Hepatocyte (in vitro differentiated cells): ENCODE results near the gene NCKAP5L. TPM values are rescaled to one million over a fixed set of nuclear protein-coding genes. Genes with fewer than 3 reads are reported as not detected.

Experiments
- DNase-seq: peaks from one replicate; pipeline ENCODE4 v3.0.0-alpha.2; 2016; ENCODE audit warnings: low spot score
- H2AFZ ChIP-seq: fragments of 200-600 bp; sonication (generic); 2 replicates; pipeline ENCODE4 v1.6.0; 2016; ENCODE audit warnings: antibody characterized with exemption, mild to moderate bottlenecking
- H3K27ac ChIP-seq: fragments of 200-600 bp; sonication (generic); 2 replicates; pipeline ENCODE4 v1.5.1; 2016; ENCODE audit warnings: mild to moderate bottlenecking
- H3K27me3 ChIP-seq: fragments of 200-600 bp; sonication (generic); 2 replicates; pipeline ENCODE4 v1.6.1; 2016
- H3K36me3 ChIP-seq: fragments of 200-600 bp; sonication (generic); replicated peaks from 2 replicates; pipeline ENCODE4 v1.5.1; 2016; ENCODE audit warnings: low read depth; ENCODE audit not compliant: insufficient read depth
- H3K4me1 ChIP-seq: fragments of 200-600 bp; sonication (generic); 2 replicates; pipeline ENCODE4 v1.5.1; 2016; ENCODE audit warnings: mild to moderate bottlenecking, moderate library complexity; ENCODE audit not compliant: insufficient read depth
- H3K4me2 ChIP-seq: fragments of 200-600 bp; sonication (generic); 2 replicates; pipeline ENCODE4 v1.6.0; 2016
- H3K4me3 ChIP-seq: fragments of 200-600 bp; sonication (generic); 2 replicates; pipeline ENCODE4 v1.5.1; 2016; ENCODE audit warnings: mild to moderate bottlenecking
- H3K79me2 ChIP-seq: fragments of 200-600 bp; sonication (generic); 2 replicates; pipeline ENCODE4 v1.6.0; 2017; ENCODE audit warnings: mild to moderate bottlenecking
- H3K9me2 ChIP-seq: fragments of 200-600 bp; sonication (generic); replicated peaks from 2 replicates; pipeline ENCODE4 v1.6.0; 2017; ENCODE audit warnings: mild to moderate bottlenecking; ENCODE audit not compliant: insufficient read depth
- H3K9me3 ChIP-seq: fragments of 200-600 bp; sonication (generic); 2 replicates; pipeline ENCODE4 v1.5.1; 2016; ENCODE audit warnings: low read depth, mild to moderate bottlenecking
- H4K20me1 ChIP-seq: fragments of 200-600 bp; sonication (generic); 2 replicates; pipeline ENCODE4 v1.6.0; 2016; ENCODE audit warnings: mild to moderate bottlenecking; ENCODE audit not compliant: insufficient read depth, poor library complexity, severe bottlenecking
- EZH2 ChIP-seq: fragments of 200-600 bp; sonication (generic); IDR thresholded peaks from 2 replicates; pipeline ENCODE4 v1.6.1; 2016; ENCODE audit warnings: antibody characterized with exemption, mild to moderate bottlenecking, borderline replicate concordance
- EZH2phosphoT487 ChIP-seq: fragments of 200-600 bp; sonication (generic); IDR thresholded peaks from one replicate; pipeline ENCODE4 v1.6.1; 2018; ENCODE audit warnings: antibody characterized with exemption, mild to moderate bottlenecking, low read depth, moderate library complexity; ENCODE audit not compliant: unreplicated experiment, severe bottlenecking
- WGBS: methylation state at CpG from one replicate; pipeline ENCODE4 v1.1.6; 2016; ENCODE audit warnings: low lambda C conversion rate; ENCODE audit errors: missing lambda C conversion rate; 5-methylcytosine and 5-hydroxymethylcytosine counted together
- polyA plus RNA-seq: library from polyadenylated mRNA; unstranded; fragments of >200 nt; fragmentation: Nextera tagmentation; extraction: Ambion mirVana; gene quantifications from 2 replicates; pipeline ENCODE4 v1.2.1, GENCODE V29; 2016
- total RNA-seq: library from RNA; depleted of rRNA; stranded (reverse); fragments of >200 nt; gene quantifications from 2 replicates; pipeline ENCODE4 v1.2.3, GENCODE V29; 2014
- TF ChIP-seq, protein P1 (sequence below): fragments of 200-600 bp; sonication (generic); IDR thresholded peaks from 2 replicates; pipeline ENCODE4 v1.5.1; 2016; ENCODE audit warnings: antibody characterized with exemption, mild to moderate bottlenecking; ENCODE audit not compliant: poor library complexity

The NCKAP5L gene
- total RNA-seq: 13.1 and 14.5 TPM in 2 replicates
- polyA plus RNA-seq: 26.7 and 32.0 TPM in 2 replicates

GRCh38 chr12:49828133-49829091 lies at the start of gene NCKAP5L:
TSS of gene NCKAP5L (minus strand) at chr12:49828413. CDS start at chr12:49804044, 24,369 bp downstream.
- Histone ChIP-seq H3K9me3 (no peaks in the 10 kb centered on the region), H3K4me1 (peaks cover 23% of the 10 kb centered on the region), H3K4me2 (peak within 1 kb of the TSS; percentile 83), H3K9me2 (no peaks in the 10 kb centered on the region), H3K4me3 (peak within 1 kb of the TSS; percentile 84), H2AFZ (peak within 1 kb of the TSS; percentile 58), H3K79me2 (peaks cover 47% of the 10 kb centered on the region), H3K27me3 (no peaks in the 10 kb centered on the region), H3K27ac (peak within 1 kb of the TSS; percentile 92), H3K36me3 (no peaks in the 10 kb centered on the region), H4K20me1 (peaks cover 30% of the 10 kb centered on the region)
- 2% methylated on average over 32 of the region's 61 CpGs for WGBS
- TF ChIP-seq, protein P1, sequence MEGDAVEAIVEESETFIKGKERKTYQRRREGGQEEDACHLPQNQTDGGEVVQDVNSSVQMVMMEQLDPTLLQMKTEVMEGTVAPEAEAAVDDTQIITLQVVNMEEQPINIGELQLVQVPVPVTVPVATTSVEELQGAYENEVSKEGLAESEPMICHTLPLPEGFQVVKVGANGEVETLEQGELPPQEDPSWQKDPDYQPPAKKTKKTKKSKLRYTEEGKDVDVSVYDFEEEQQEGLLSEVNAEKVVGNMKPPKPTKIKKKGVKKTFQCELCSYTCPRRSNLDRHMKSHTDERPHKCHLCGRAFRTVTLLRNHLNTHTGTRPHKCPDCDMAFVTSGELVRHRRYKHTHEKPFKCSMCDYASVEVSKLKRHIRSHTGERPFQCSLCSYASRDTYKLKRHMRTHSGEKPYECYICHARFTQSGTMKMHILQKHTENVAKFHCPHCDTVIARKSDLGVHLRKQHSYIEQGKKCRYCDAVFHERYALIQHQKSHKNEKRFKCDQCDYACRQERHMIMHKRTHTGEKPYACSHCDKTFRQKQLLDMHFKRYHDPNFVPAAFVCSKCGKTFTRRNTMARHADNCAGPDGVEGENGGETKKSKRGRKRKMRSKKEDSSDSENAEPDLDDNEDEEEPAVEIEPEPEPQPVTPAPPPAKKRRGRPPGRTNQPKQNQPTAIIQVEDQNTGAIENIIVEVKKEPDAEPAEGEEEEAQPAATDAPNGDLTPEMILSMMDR: no peak
- no peak for TF ChIP-seq EZH2phosphoT487
- no peak for TF ChIP-seq EZH2
- peak; percentile 98 for DNase-seq

DNA sequence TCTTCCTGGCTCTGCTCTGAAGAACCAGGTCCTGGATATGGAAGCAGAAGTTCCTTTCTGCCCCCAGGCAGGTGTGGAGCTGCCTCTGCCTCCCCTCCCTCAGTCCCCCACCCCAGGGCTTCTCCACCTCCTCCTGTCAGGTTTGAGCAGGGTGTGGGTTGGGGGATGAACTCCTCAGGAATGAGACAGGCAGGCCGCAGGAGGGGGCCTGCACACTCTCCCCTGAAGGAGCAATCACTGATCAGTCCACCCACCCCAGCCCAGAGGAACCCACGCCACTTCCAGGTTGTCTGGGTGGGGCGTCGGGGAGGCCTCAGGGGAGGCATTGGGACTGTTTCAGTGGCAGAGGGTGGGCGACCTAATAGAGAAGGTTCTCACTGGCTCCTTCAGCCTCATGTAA lies 48.9 kb upstream of the NCKAP5L start:
- no peaks in the 10 kb centered on the region for H3K79me2 ChIP-seq
- H3K4me3 ChIP-seq: no peak overlapping the region
- no peak overlapping the region for H3K4me2 ChIP-seq
- H3K9me3 ChIP-seq: no peaks in the 10 kb centered on the region
- TF ChIP-seq EZH2phosphoT487: no peak
- no peak for TF ChIP-seq EZH2
- no peaks in the 10 kb centered on the region for H3K9me2 ChIP-seq
- DNase-seq: no peak
- 66% methylated on average over 5 of the region's 5 CpGs for WGBS
- no peak overlapping the region for H2AFZ ChIP-seq
- H3K27me3 ChIP-seq: no peaks in the 10 kb centered on the region
- H3K27ac ChIP-seq: no peak overlapping the region
- H3K36me3 ChIP-seq: no peaks in the 10 kb centered on the region
- H3K4me1 ChIP-seq: no peaks in the 10 kb centered on the region
- H4K20me1 ChIP-seq: no peaks in the 10 kb centered on the region

DNA sequence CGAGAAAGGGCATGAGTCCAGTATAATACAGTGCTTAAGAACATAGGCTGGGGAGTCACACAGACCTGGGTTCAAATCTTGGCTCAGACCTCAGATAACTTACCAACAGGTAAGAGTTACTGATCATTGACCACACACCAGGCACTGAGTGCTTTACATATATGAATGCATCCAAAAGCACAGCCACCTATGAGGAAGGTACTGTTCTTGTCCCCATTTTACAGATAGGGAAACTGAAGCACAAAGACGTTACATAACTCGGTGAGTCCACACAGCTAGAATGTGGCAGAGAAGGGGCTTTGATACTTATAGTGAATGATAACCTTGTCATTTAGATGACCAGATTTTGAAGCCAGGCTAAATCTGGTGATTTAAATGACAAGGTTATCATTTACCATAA lies 47.9 kb upstream of the NCKAP5L start:
- Histone ChIP-seq H2AFZ (no peak overlapping the region), H3K27ac (no peak overlapping the region), H3K9me2 (no peaks in the 10 kb centered on the region), H3K36me3 (no peaks in the 10 kb centered on the region), H3K4me1 (no peaks in the 10 kb centered on the region), H3K4me2 (no peak overlapping the region), H3K4me3 (no peak overlapping the region), H3K79me2 (no peaks in the 10 kb centered on the region), H3K27me3 (no peaks in the 10 kb centered on the region), H4K20me1 (no peaks in the 10 kb centered on the region), H3K9me3 (no peaks in the 10 kb centered on the region)
- no peak for DNase-seq
- TF ChIP-seq, protein P1: no peak
- TF ChIP-seq EZH2 (no peak), EZH2phosphoT487 (no peak)
- WGBS: 93% methylated on average over 3 of the region's 3 CpGs

- WGBS: 95% methylated on average over 9 of the region's 9 CpGs
- Histone ChIP-seq H3K9me3 (no peaks in the 10 kb centered on the region), H3K27me3 (no peaks in the 10 kb centered on the region), H3K4me2 (no peak overlapping the region), H4K20me1 (no peaks in the 10 kb centered on the region), H3K79me2 (no peaks in the 10 kb centered on the region), H3K36me3 (no peaks in the 10 kb centered on the region), H3K27ac (no peak overlapping the region), H3K4me1 (peaks cover under 1% of the 10 kb centered on the region), H3K9me2 (no peaks in the 10 kb centered on the region), H3K4me3 (no peak overlapping the region), H2AFZ (no peak overlapping the region)
- DNase-seq: no peak
- TF ChIP-seq, protein P1: no peak
- TF ChIP-seq EZH2: no peak
- no peak for TF ChIP-seq EZH2phosphoT487
Observed at GRCh38 chr12:49875115-49875720, 47.0 kb upstream of the NCKAP5L start.
